HFFc6 (cell line): ENCODE data around the gene NANOS2. TPM values are rescaled to one million over a fixed set of nuclear protein-coding genes. Genes with fewer than 3 reads are reported as not detected.

Source experiments
- DNase-seq: peaks from one replicate; pipeline ENCODE4 v3.0.0-alpha.2; 2018
- H3K27ac Mint-ChIP-seq: 2 replicates; pipeline ENCODE4 v1.8.0; 2020; ENCODE audit warnings: mild to moderate bottlenecking, mixed read lengths
- H3K27me3 Mint-ChIP-seq: 2 replicates; pipeline ENCODE4 v1.8.0; 2021; ENCODE audit warnings: mild to moderate bottlenecking, moderate library complexity, mixed read lengths; ENCODE audit not compliant: insufficient read depth
- H3K36me3 Mint-ChIP-seq: 2 replicates; pipeline ENCODE4 v1.8.0; 2021; ENCODE audit warnings: low read depth, mixed read lengths
- H3K4me1 Mint-ChIP-seq: 2 replicates; pipeline ENCODE4 v1.8.0; 2020; ENCODE audit warnings: low read depth, mixed read lengths
- H3K4me3 Mint-ChIP-seq: 2 replicates; pipeline ENCODE4 v1.8.0; 2020; ENCODE audit warnings: mild to moderate bottlenecking, moderate library complexity, mixed read lengths
- H3K9me3 Mint-ChIP-seq: 2 replicates; pipeline ENCODE4 v1.8.0; 2020; ENCODE audit warnings: mild to moderate bottlenecking, mixed read lengths
- long read RNA-seq: library from polyadenylated mRNA; unstranded; transcript quantifications from one replicate; pipeline ENCODE4 v2.0.0, GENCODE V29; 2019
- total RNA-seq, 6 experiments: library from RNA; stranded (reverse); fragmentation: NEBNext Ultra II Directional; extraction: Animal tissue kit (Norgen Biotek cat#: 25700); gene quantifications; 2 replicates in 1 of 6; 3 replicates in 5 of 6; pipeline ENCODE4 v1.2.3, GENCODE V29; 2021
- TF ChIP-seq, protein P1 (sequence below): fragments of 200-600 bp; sonication (generic); IDR thresholded peaks from 2 replicates; pipeline ENCODE4 v1.5.0; 2021; ENCODE audit warnings: antibody characterized with exemption, mild to moderate bottlenecking

Gene NANOS2
- total RNA-seq, result not detected
- long read RNA-seq, result 0 reads

DNA sequence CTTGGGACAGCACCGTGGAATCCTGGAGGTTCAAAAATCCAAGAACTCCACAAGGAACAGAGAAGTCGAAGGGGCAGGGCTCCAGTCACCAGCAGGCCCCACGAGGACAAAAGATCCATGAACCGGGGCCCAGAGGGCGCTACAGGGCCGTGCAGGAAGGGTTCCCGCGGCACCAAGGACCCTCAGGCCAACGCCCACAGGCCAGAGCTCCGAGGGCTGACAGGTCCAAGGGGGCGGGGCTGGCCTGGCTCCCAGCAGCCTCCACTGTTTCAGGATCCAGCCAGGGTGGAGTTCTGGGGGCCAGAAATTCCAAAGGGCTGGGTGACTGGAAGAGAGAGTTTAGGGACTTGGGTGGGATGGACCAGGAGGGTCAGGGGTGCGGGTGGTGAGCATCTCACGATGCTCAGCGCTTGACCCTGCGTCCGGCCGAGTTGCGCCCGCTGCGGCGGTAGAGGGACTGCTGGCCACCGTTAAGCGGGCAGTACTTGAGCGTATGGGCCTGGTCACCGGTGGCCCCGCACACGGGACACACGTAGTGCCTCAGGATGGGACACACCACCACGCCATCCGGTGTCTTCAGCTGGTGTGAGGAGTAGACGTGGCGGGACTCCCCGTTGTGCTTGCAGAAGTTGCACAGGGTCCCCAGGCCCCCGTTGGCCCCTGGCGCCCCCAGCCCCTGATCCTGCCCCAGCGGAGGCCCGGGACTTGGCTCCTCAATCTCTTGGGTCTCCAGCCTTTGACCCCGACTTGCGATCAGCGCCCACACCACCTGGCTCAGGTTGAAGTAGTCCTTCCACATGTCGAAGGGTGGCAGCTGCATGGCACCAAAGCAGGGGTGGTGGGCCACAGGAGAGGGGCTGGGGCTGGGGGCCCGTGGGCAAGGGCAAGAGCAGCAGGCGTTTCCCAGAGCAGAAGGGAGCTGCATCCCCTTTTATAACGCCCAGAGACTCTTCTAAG lies at the start of gene NANOS2:
Gene NANOS2, minus strand, starts transcription at position 905 of the 957 bp plus-strand sequence. Its CDS starts 85 bp downstream, at position 820.
- no peak for DNase-seq
- Mint-ChIP-seq H3K27ac (no peak within 1 kb of the TSS), H3K9me3 (no peaks in the 10 kb centered on the region), H3K27me3 (peaks cover 31% of the 10 kb centered on the region), H3K4me3 (no peak within 1 kb of the TSS), H3K4me1 (peaks cover under 1% of the 10 kb centered on the region; the same call in 1 of the 2 replicates), H3K36me3 (no peaks in the 10 kb centered on the region)
- TF ChIP-seq, protein P1, sequence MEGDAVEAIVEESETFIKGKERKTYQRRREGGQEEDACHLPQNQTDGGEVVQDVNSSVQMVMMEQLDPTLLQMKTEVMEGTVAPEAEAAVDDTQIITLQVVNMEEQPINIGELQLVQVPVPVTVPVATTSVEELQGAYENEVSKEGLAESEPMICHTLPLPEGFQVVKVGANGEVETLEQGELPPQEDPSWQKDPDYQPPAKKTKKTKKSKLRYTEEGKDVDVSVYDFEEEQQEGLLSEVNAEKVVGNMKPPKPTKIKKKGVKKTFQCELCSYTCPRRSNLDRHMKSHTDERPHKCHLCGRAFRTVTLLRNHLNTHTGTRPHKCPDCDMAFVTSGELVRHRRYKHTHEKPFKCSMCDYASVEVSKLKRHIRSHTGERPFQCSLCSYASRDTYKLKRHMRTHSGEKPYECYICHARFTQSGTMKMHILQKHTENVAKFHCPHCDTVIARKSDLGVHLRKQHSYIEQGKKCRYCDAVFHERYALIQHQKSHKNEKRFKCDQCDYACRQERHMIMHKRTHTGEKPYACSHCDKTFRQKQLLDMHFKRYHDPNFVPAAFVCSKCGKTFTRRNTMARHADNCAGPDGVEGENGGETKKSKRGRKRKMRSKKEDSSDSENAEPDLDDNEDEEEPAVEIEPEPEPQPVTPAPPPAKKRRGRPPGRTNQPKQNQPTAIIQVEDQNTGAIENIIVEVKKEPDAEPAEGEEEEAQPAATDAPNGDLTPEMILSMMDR, result peak; percentile 27

DNA sequence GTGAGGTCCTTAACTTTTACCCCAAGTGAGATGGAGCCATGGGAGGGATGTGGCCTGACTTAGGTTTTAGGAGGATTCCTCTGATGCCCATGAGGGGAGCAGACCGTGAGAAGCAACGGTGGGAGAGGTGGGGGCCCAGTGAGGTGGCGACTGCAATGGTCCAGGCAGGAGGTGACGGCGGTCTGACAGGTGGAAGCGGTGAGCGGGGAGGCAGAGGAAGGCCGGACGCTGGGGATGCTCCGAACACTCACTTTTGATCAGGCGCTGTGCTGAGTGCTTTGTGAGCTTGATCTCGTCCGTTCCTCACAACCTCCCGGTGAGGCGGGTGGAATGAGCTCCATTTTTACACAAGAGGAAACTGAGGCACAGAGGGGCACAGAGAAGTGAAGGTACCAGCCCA lies 47.4 kb upstream of the NANOS2 start:
- no peaks in the 10 kb centered on the region for H3K36me3 Mint-ChIP-seq
- H3K27ac Mint-ChIP-seq, result no peak overlapping the region
- DNase-seq, result no peak
- peaks cover 16% of the 10 kb centered on the region; the same call in 1 of the 2 replicates for H3K4me1 Mint-ChIP-seq
- H3K27me3 Mint-ChIP-seq, result peaks cover 48% of the 10 kb centered on the region
- H3K9me3 Mint-ChIP-seq, result no peaks in the 10 kb centered on the region
- H3K4me3 Mint-ChIP-seq, result no peak overlapping the region
- TF ChIP-seq, protein P1, result no peak

DNA sequence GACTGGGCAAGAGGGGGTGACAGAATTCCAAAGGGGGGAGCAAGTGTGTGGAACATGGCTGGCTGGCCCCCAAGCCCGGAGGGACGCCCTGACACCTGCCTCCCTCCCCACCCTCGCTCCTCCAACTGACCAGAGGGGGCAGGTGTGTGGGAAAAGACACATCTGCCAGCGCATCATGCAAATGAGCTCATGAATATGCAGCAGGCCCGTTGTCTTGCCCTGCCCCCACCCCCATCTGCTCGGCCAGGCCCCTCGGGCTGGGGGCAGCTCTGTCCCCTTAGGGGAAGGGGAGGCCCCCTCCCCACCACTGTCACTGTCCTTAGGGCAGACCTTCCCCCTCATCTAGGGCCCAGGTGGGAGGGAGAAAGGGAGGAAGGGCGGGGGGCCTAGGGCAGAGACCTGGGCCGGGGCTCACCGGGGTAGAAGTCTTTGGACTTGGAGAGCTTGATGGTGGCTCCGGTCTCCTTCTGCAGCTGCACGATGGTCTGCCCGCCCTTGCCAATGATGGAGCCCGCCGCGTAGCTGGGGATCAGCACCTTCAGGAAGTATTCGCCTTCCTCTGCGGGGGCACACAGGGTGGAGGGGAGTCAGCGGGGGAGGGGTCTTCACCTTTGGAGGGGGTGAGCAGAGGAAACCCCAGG lies 46.1 kb upstream of the NANOS2 start:
- Mint-ChIP-seq H3K9me3 (no peaks in the 10 kb centered on the region), H3K4me3 (no peak overlapping the region), H3K4me1 (peaks cover 16% of the 10 kb centered on the region; the same call in 1 of the 2 replicates), H3K36me3 (no peaks in the 10 kb centered on the region), H3K27me3 (peaks cover 43% of the 10 kb centered on the region), H3K27ac (no peak overlapping the region)
- no peak for DNase-seq
- TF ChIP-seq, protein P1, result peak; percentile 20; the same call in 1 of the 2 replicates

DNA sequence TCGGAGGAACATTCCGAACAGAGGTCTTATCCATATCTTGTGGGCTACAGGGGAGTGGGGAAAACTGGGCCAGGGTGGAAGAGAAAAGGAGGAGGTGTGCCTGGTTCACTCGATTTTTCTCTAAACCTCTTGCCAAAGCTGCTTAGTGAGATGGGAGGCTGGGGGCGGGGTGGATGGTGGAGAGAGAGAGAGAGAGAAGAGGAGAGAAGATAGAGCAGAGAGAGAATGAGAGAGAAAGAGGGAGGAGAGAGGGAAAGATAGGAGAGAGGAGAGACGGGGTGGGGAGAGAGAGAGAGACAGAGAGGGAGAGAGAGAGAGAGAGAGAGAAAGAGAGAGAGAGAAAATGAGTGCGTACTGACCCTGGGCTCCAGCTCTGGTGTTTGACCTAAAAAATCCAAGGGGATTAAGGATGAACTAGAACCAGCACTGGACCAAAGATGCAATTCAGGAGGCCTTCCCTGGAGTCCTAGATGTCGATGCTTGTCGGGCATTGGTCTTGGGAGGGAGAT lies 45.0 kb upstream of the NANOS2 start:
- TF ChIP-seq, protein P1, result no peak
- DNase-seq, result no peak
- Mint-ChIP-seq H3K9me3 (no peaks in the 10 kb centered on the region), H3K27me3 (peaks cover 43% of the 10 kb centered on the region), H3K27ac (no peak overlapping the region), H3K4me1 (peaks cover 22% of the 10 kb centered on the region; the same call in 1 of the 2 replicates), H3K36me3 (no peaks in the 10 kb centered on the region), H3K4me3 (no peak overlapping the region)

DNA sequence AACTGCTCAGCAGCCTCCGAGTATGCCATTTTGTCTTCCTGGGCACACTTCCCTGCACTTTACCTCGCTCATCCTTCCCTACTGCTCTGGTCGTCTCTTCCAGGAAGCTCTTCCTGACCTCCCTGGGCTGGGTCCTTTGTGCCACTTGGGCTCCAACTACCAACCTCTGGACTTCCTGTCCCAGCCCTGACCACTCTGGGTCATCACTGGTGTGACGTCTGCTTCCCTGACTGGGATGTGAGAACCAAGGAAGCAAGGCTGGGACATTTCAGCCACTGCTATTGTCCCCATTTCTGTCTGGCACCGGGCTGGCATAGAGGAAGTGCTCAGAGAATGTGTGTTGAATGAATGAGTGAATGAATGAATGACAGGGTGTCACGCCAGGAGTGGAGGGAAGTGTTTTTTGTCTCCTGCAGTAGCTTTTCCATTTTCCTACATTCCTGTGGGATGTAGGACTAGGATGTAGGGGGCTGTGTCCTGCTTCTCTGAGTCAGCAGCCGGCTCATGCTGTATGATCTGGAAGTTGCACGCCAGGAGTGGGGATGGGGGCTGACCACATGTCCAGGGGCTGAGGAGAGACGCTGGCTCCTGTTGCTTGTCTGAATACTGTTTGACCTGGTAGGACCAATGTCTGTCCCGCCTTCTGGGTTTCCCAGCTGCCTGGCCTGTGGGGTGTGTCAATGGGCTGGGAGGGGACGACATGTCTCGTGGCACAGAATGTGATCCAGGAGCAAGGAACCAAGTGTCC lies 44.4 kb upstream of the NANOS2 start:
- Mint-ChIP-seq H3K4me1 (peaks cover 23% of the 10 kb centered on the region; the same call in 1 of the 2 replicates), H3K36me3 (no peaks in the 10 kb centered on the region), H3K27me3 (peaks cover 43% of the 10 kb centered on the region), H3K9me3 (no peaks in the 10 kb centered on the region), H3K4me3 (no peak overlapping the region; the same call in 1 of the 2 replicates), H3K27ac (no peak overlapping the region)
- no peak for DNase-seq
- TF ChIP-seq, protein P1, result no peak
